HG02938 (cell line): ENCODE results near the gene TCAIM.
"Not testable (repeated sequence)": the region's sequence is repeated elsewhere in the genome, so short reads cannot be mapped to it uniquely, and the experiment has no call there.

ENCODE experiments used
- ATAC-seq: cut with Tn5 transposase; IDR thresholded peaks from one replicate; pipeline ENCODE4 v1.9.1; 2021; ENCODE audit warnings: mild to moderate bottlenecking, moderate library complexity; ENCODE audit not compliant: unreplicated experiment

TCAIM gene

GRCh38 chr3:44343421-44343820, 4.9 kb downstream of the TCAIM start:
- ATAC-seq, result no peak

- ATAC-seq, result not testable (repeated sequence)
Measured at GRCh38 chr3:44346590-44346989, 8.0 kb downstream of the TCAIM start.

GRCh38 chr3:44348993-44349392, 10.4 kb downstream of the TCAIM start:
- ATAC-seq, result no peak

GRCh38 chr3:44353355-44353924, 14.9 kb downstream of the TCAIM start:
- ATAC-seq, result no peak

- no peak for ATAC-seq
Measured at GRCh38 chr3:44355362-44356033, 16.9 kb downstream of the TCAIM start.

- no peak for ATAC-seq
Measured at GRCh38 chr3:44359146-44359751, 20.7 kb downstream of the TCAIM start.

GRCh38 chr3:44363591-44363990, 25.0 kb downstream of the TCAIM start:
- ATAC-seq, result no peak

- no peak for ATAC-seq
Measured at GRCh38 chr3:44365952-44366351, 27.4 kb downstream of the TCAIM start.

- ATAC-seq, result no peak
Measured at GRCh38 chr3:44375450-44375849, 36.9 kb downstream of the TCAIM start.

- no peak for ATAC-seq
Measured at GRCh38 chr3:44387404-44387803, 48.8 kb downstream of the TCAIM start.

GRCh38 chr3:44392489-44392888, 53.9 kb downstream of the TCAIM start:
- ATAC-seq, result no peak

GRCh38 chr3:44395714-44396113, 57.1 kb downstream of the TCAIM start:
- ATAC-seq, result no peak

GRCh38 chr3:44396200-44397171, 57.9 kb downstream of the TCAIM start:
- ATAC-seq, result no peak

GRCh38 chr3:44398271-44398670, 59.7 kb downstream of the TCAIM start:
- ATAC-seq, result not testable (repeated sequence)

GRCh38 chr3:44398853-44399252, 60.3 kb downstream of the TCAIM start:
- no peak for ATAC-seq

GRCh38 chr3:44400771-44401170, 62.2 kb downstream of the TCAIM start:
- no peak for ATAC-seq

- ATAC-seq, result no peak
Measured at GRCh38 chr3:44402548-44402947, 64.0 kb downstream of the TCAIM start.

GRCh38 chr3:44409640-44410410, 71.3 kb downstream of the TCAIM start:
- ATAC-seq, result no peak

GRCh38 chr3:44411031-44411645, 72.6 kb downstream of the TCAIM start:
- no peak for ATAC-seq

- ATAC-seq, result no peak
Measured at GRCh38 chr3:44412365-44412764, 73.8 kb downstream of the TCAIM start.
